Nephron (organoid): ENCODE measurements around the gene PARD6G.

Source experiments
- H3K27ac Mint-ChIP-seq, 3 experiments: 2 replicates each; pipeline ENCODE4 v1.8.0; 2020; ENCODE audit warnings: mixed read lengths in 3 of 3, mild to moderate bottlenecking in 2 of 3, moderate library complexity in 1 of 3
- H3K27me3 Mint-ChIP-seq: 2 replicates; pipeline ENCODE4 v1.8.0; 2021; ENCODE audit warnings: low read depth, mild to moderate bottlenecking, moderate library complexity, mixed read lengths
- H3K36me3 Mint-ChIP-seq: 2 replicates; pipeline ENCODE4 v1.8.0; 2020; ENCODE audit warnings: low read depth, mixed read lengths
- H3K4me1 Mint-ChIP-seq: 2 replicates; pipeline ENCODE4 v1.8.0; 2020; ENCODE audit warnings: mixed read lengths
- H3K4me3 Mint-ChIP-seq, 3 experiments: 2 replicates each; pipeline ENCODE4 v1.8.0; 2020; ENCODE audit warnings: mild to moderate bottlenecking in 3 of 3, mixed read lengths in 3 of 3, moderate library complexity in 2 of 3
- H3K9me3 Mint-ChIP-seq: 2 replicates; pipeline ENCODE4 v1.8.0; 2020; ENCODE audit warnings: mixed read lengths
- TF ChIP-seq, protein P1 (sequence below), 3 experiments: fragments of 200-600 bp; sonication (generic); IDR thresholded peaks; one replicate each; pipeline ENCODE4 v1.5.0; 2021; ENCODE audit warnings: antibody characterized with exemption in 3 of 3; ENCODE audit not compliant: unreplicated experiment in 3 of 3

PARD6G gene

DNA sequence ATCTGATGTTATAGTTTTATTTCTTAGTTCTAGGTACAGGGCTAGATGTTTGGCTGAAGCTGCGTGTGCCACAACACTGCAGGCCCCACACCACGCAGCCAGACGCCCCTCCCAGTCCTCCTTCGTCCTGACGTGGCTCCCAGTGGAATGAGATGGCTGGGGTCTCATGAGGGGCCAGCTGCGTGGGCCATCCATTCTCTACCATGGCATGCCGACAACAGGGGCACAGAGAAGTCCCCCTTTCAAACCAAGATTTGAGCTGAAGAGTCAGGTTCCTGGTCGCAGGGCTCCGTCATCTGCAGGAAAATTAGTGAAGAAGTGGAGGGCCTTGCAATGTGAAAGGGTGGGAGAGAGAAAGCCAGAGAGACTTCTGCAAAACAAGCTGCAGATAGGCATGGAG, 64.5 kb downstream of the PARD6G start:
- Mint-ChIP-seq H3K4me1 (peaks cover 17% of the 10 kb centered on the region), H3K9me3 (no peaks in the 10 kb centered on the region), H3K27me3 (peaks cover 4% of the 10 kb centered on the region), H3K4me3 (no peak overlapping the region), H3K36me3 (peaks cover 4% of the 10 kb centered on the region), H3K27ac (peak overlapping the region; percentile 23 to 83 (median 69))
- TF ChIP-seq, protein P1, sequence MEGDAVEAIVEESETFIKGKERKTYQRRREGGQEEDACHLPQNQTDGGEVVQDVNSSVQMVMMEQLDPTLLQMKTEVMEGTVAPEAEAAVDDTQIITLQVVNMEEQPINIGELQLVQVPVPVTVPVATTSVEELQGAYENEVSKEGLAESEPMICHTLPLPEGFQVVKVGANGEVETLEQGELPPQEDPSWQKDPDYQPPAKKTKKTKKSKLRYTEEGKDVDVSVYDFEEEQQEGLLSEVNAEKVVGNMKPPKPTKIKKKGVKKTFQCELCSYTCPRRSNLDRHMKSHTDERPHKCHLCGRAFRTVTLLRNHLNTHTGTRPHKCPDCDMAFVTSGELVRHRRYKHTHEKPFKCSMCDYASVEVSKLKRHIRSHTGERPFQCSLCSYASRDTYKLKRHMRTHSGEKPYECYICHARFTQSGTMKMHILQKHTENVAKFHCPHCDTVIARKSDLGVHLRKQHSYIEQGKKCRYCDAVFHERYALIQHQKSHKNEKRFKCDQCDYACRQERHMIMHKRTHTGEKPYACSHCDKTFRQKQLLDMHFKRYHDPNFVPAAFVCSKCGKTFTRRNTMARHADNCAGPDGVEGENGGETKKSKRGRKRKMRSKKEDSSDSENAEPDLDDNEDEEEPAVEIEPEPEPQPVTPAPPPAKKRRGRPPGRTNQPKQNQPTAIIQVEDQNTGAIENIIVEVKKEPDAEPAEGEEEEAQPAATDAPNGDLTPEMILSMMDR (IDR thresholded peaks at IDR 0.05; ENCODE audit: unreplicated experiment in 3 of 3), result no peak

DNA sequence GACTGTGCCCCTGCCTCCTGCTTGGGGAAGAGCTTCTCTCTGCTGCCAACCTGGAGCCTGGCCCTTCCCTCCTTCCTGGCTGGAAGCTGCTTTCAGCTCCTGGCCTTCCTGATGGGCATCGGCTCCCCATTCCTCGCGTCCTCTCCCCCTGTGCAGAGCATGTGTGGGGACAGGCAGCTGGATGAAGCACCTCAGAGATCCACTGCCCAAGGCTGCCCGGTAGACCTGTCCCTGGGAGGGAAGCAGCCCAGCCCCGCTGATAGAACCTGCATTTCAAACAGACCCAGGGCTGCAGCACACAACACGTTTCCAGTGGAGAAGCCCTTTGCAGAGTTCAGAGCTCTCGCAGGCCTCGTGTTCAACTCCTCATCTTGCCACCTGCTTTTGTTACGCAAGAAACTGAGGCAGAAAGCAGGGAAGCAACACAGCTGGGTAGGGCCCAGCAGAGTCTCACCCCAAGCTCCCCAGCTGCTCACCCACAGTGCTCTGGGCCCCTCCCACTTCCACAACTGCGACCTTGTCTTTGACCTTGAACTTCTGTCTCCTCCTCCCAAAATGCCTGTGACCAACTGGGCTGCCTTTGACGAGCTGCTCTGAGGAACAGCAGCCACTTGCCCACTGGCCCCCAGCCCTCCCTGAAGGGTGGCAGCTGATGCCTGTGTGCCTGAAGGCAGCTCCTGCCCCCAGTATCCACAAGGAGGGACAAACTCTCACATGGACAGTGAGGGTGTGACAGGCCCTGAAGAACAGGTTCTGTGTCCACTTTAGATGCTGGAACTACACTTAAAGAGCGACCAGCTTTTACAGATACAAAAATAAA, 65.5 kb downstream of the PARD6G start:
- TF ChIP-seq, protein P1 (IDR thresholded peaks at IDR 0.05; ENCODE audit: unreplicated experiment in 3 of 3), result no peak
- Mint-ChIP-seq H3K27me3 (peaks cover 4% of the 10 kb centered on the region), H3K36me3 (no peaks in the 10 kb centered on the region)

GRCh38 chr18:80180778-80181564, 66.3 kb downstream of the PARD6G start:
- H3K36me3 Mint-ChIP-seq, result no peaks in the 10 kb centered on the region
- H3K4me3 Mint-ChIP-seq, result no peak overlapping the region
- no peak overlapping the region for H3K27ac Mint-ChIP-seq
- no peaks in the 10 kb centered on the region for H3K9me3 Mint-ChIP-seq
- peaks cover 4% of the 10 kb centered on the region for H3K27me3 Mint-ChIP-seq
- TF ChIP-seq, protein P1 (IDR thresholded peaks at IDR 0.05; ENCODE audit: unreplicated experiment in 3 of 3), result no peak
- H3K4me1 Mint-ChIP-seq, result peaks cover 33% of the 10 kb centered on the region

More for the DNA sequence above, 65.5 kb downstream of the PARD6G start:
- Mint-ChIP-seq H3K4me3 (no peak overlapping the region), H3K9me3 (no peaks in the 10 kb centered on the region), H3K27ac (peak overlapping the region in 2 of 3 experiments; percentile 20 to 76), H3K4me1 (peaks cover 25% of the 10 kb centered on the region)

- TF ChIP-seq, protein P1 (IDR thresholded peaks at IDR 0.05; ENCODE audit: unreplicated experiment in 3 of 3), result no peak
- Mint-ChIP-seq H3K4me1 (peaks cover 36% of the 10 kb centered on the region), H3K4me3 (no peak overlapping the region), H3K9me3 (no peaks in the 10 kb centered on the region), H3K27me3 (no peaks in the 10 kb centered on the region), H3K27ac (peak overlapping the region in 1 of 3 experiments; percentile 35), H3K36me3 (no peaks in the 10 kb centered on the region)
Observed at GRCh38 chr18:80179857-80180558, 67.3 kb downstream of the PARD6G start.

GRCh38 chr18:80178935-80179818, 68.1 kb downstream of the PARD6G start:
- TF ChIP-seq, protein P1 (IDR thresholded peaks at IDR 0.05; ENCODE audit: unreplicated experiment in 3 of 3), result no peak
- peaks cover 36% of the 10 kb centered on the region for H3K4me1 Mint-ChIP-seq

More at GRCh38 chr18:80178935-80179818, 68.1 kb downstream of the PARD6G start:
- H3K9me3 Mint-ChIP-seq, result no peaks in the 10 kb centered on the region
- no peaks in the 10 kb centered on the region for H3K27me3 Mint-ChIP-seq
- no peaks in the 10 kb centered on the region for H3K36me3 Mint-ChIP-seq
- no peak overlapping the region for H3K4me3 Mint-ChIP-seq
- peak overlapping the region in 2 of 3 experiments; percentile 36 to 68 for H3K27ac Mint-ChIP-seq
